Keratinocyte (primary cell): ENCODE data around the gene ACOT9.

Source experiments
- EZH2 ChIP-seq: IDR thresholded peaks from one replicate; pipeline ENCODE4 v1.6.1; 2012; ENCODE audit warnings: inconsistent platforms, mild to moderate bottlenecking, low read length, moderate library complexity
- TF ChIP-seq, protein P1 (sequence below), 3 experiments: IDR thresholded peaks in 1 of 3; conservative IDR thresholded peaks in 1 of 3; optimal IDR thresholded peaks in 1 of 3; 2 replicates in 2 of 3; 3 replicates in 1 of 3; pipeline versions ENCODE3 to v1.5.1; 2011; ENCODE audit warnings: low read length in 3 of 3, mild to moderate bottlenecking in 3 of 3, moderate library complexity in 2 of 3, control low read depth in 1 of 3, inconsistent platforms in 1 of 3; ENCODE audit not compliant: insufficient read depth in 2 of 3; ENCODE audit errors: extremely low read depth in 1 of 3

DNA sequence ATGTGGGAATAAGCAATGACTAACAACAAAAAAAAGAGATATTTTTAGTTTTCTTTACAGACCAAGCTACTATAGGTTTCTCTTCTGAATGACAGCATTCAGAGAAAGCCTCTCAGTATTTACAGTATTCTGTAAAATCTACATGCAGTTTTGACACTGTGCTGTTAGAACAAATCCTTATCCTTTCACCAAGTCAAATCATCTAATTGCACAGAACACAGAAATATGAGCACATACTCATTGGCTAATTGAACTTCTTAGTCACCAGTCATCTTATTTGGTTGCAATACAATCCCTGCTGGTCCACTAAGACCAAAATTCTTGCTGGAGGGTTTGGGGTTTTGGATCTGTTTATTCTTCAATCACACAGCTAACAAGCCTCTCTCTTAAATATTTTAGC lies 5.7 kb downstream of the ACOT9 start:
- TF ChIP-seq, protein P1, sequence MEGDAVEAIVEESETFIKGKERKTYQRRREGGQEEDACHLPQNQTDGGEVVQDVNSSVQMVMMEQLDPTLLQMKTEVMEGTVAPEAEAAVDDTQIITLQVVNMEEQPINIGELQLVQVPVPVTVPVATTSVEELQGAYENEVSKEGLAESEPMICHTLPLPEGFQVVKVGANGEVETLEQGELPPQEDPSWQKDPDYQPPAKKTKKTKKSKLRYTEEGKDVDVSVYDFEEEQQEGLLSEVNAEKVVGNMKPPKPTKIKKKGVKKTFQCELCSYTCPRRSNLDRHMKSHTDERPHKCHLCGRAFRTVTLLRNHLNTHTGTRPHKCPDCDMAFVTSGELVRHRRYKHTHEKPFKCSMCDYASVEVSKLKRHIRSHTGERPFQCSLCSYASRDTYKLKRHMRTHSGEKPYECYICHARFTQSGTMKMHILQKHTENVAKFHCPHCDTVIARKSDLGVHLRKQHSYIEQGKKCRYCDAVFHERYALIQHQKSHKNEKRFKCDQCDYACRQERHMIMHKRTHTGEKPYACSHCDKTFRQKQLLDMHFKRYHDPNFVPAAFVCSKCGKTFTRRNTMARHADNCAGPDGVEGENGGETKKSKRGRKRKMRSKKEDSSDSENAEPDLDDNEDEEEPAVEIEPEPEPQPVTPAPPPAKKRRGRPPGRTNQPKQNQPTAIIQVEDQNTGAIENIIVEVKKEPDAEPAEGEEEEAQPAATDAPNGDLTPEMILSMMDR (optimal IDR thresholded peaks at IDR 0.05 in 1 of 3, IDR thresholded peaks at IDR 0.05 in 1 of 3, conservative IDR thresholded peaks at IDR 0.05 in 1 of 3; ENCODE audit: extremely low read depth in 1 of 3, insufficient read depth in 2 of 3, low read length in 3 of 3) = no peak
- TF ChIP-seq EZH2 = no peak
